ENCODE measurements around the gene USH1C.

GRCh38 chr11:17578958-17579357, 34.7 kb upstream of the USH1C start:
- TF ChIP-seq, protein P1, sequence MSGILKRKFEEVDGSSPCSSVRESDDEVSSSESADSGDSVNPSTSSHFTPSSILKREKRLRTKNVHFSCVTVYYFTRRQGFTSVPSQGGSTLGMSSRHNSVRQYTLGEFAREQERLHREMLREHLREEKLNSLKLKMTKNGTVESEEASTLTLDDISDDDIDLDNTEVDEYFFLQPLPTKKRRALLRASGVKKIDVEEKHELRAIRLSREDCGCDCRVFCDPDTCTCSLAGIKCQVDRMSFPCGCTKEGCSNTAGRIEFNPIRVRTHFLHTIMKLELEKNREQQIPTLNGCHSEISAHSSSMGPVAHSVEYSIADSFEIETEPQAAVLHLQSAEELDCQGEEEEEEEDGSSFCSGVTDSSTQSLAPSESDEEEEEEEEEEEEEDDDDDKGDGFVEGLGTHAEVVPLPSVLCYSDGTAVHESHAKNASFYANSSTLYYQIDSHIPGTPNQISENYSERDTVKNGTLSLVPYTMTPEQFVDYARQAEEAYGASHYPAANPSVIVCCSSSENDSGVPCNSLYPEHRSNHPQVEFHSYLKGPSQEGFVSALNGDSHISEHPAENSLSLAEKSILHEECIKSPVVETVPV (CRISPR knock-in tag; IDR thresholded peaks at IDR 0.05) = no peak
- no peak for TF ChIP-seq SNAI2 (CRISPR knock-in tag; IDR thresholded peaks at IDR 0.05)
- TF ChIP-seq ZNF565 (CRISPR knock-in tag; conservative IDR thresholded peaks at IDR 0.05; ENCODE audit: low read depth) = no peak

All from SK-N-SH treated with all-trans-retinoic acid at 6 μM for 48 hours (cell line).